HEK293 (cell line): ENCODE results near the gene LGR5.

Experiments used
- CTCF ChIP-seq: fragments of 450-650 bp; formaldehyde crosslinking; IDR thresholded peaks from 2 replicates; pipeline ENCODE4 v1.5.1; 2016; ENCODE audit warnings: missing biosample characterization, missing genetic modification characterization
- ZNF169 ChIP-seq: fragments of 450-650 bp; formaldehyde crosslinking; IDR thresholded peaks from 2 replicates; pipeline ENCODE4 v1.5.1; 2016; ENCODE audit warnings: missing biosample characterization, missing genetic modification characterization
- ZNF175 ChIP-seq: fragments of 450-650 bp; formaldehyde crosslinking; IDR thresholded peaks from 2 replicates; pipeline ENCODE4 v1.5.1; 2016; ENCODE audit warnings: missing biosample characterization, missing genetic modification characterization
- ZNF274 ChIP-seq, 2 experiments: fragments of 200-500 bp in 1 of 2; fragments of 450-650 bp in 1 of 2; sonication (Bioruptor generic) in 1 of 2; formaldehyde crosslinking in 1 of 2; IDR thresholded peaks; 2 replicates each; pipeline versions ENCODE4 v1.5.1 to v1.6.1; 2014 to 2016; ENCODE audit warnings: borderline replicate concordance in 1 of 2, inconsistent platforms in 1 of 2, low read length in 1 of 2, missing biosample characterization in 1 of 2, missing genetic modification characterization in 1 of 2
- ZNF280C ChIP-seq: fragments of 450-650 bp; formaldehyde crosslinking; IDR thresholded peaks from 2 replicates; pipeline ENCODE4 v1.5.1; 2016; ENCODE audit warnings: missing biosample characterization, missing genetic modification characterization

DNA sequence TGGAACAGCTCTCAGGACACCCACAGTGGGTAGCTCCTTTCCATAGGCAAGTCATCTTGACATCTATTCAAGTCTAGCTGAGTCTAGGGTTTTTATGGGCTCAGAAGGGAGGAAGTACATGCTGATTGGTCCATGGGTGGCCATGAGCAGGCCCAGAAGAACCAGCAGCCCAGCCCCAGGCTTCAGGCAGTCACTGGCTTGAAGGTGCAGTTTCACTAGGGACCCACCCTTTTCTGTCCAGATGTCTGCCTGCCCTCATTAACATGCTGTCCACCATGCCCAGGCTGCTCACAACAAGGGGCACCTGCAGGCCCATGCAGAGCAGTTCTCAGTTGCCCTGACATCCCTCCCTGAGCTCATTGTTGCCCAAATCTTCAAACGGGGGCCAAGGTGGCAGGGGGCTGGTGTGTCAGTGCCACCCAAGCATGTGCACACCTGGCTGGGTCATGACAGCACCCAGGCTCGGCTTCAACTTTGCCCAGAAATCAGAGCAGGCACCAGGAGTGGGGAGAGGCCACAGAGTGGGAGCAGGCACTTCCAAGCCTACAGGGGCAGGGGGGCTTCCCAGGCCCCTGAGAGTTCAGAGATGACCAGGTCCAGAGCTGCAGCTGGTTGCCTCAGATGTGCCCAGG is 18.7 kb upstream of the LGR5 start:
- TF ChIP-seq ZNF175 (tag by site-specific recombination), result no peak
- no peak for TF ChIP-seq CTCF (tag by site-specific recombination)
- no peak for TF ChIP-seq ZNF274 (IDR thresholded peaks at IDR 0.05; ENCODE audit: low read length)
- no peak for TF ChIP-seq ZNF274 (tag by site-specific recombination; IDR thresholded peaks at IDR 0.05; ENCODE audit: borderline replicate concordance)
- TF ChIP-seq ZNF169 (tag by site-specific recombination), result no peak
- no peak for TF ChIP-seq ZNF280C
